G401 (cell line): ENCODE measurements around the gene DAB1. TPM values are rescaled to one million over a fixed set of nuclear protein-coding genes. Genes with fewer than 3 reads are reported as not detected.

Source experiments
- DNase-seq: peaks from one replicate; pipeline ENCODE4 v3.0.0-alpha.2; 2015; ENCODE audit warnings: low spot score
- in situ Hi-C: cut with HindIII; loops from 2 replicates; pipeline ENCODE4 v1.10.0; 2016; ENCODE audit warnings: low sequenced_read_pairs, mixed read lengths
- total RNA-seq: library from RNA; depleted of rRNA; stranded (reverse); fragments of >200 nt; shearing (Covaris generic); gene quantifications from 2 replicates; pipeline ENCODE4 v1.2.3, GENCODE V29; 2014

Gene DAB1
- total RNA-seq, 1 experiment from 2014 or later, result not detected

DNA sequence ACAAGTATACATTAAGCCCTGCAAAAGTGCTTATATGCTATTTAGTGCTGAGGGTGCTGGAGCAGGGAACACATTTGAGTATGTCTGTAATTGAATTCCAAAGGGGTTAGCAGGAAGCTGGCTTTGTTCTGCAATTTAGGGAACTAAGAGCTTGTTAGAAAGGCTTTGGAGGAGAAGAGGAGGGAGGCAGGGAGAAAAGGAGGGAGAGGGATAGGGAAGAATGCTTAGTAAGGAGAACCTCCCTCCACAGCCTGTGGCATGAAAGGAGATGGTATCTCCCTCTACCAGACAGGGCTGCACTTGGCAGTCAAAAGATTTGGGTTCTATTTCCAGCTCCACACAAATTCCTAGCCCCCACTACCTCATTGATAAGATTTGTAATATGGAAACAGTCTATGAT is 217.8 kb downstream of the DAB1 start:
- in situ Hi-C loops, result no loop called here
- no peak for DNase-seq

GRCh38 chr1:57204942-57205787 is 218.7 kb downstream of the DAB1 start:
- in situ Hi-C loops, result no loop called here
- DNase-seq, result no peak

DNA sequence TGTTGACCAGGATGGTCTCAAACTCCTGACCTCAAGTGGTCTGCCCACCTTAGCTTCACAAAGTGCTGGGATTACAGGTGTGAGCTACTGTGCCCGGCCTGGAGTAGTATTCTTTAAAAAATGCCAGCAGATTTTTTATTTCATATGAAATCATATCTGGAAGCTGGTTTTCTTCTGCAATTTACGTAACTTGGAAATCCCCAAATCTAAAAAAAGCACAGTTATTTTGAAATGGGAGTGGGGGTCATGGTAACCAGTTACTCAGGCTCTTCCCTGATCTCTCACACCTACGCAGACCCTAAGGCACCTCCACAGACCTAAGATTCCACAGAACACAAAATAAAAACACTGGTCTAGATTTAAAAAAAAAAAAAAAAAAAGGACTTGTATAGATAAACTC is 219.8 kb downstream of the DAB1 start:
- DNase-seq, result no peak
- in situ Hi-C loops, result no loop called here

- in situ Hi-C loops, result no loop called here
- DNase-seq, result no peak
Observed at GRCh38 chr1:57202241-57202640, 221.6 kb downstream of the DAB1 start.

- DNase-seq, result no peak
- in situ Hi-C loops, result no loop called here
Observed at GRCh38 chr1:57198912-57199311, 224.9 kb downstream of the DAB1 start.

DNA sequence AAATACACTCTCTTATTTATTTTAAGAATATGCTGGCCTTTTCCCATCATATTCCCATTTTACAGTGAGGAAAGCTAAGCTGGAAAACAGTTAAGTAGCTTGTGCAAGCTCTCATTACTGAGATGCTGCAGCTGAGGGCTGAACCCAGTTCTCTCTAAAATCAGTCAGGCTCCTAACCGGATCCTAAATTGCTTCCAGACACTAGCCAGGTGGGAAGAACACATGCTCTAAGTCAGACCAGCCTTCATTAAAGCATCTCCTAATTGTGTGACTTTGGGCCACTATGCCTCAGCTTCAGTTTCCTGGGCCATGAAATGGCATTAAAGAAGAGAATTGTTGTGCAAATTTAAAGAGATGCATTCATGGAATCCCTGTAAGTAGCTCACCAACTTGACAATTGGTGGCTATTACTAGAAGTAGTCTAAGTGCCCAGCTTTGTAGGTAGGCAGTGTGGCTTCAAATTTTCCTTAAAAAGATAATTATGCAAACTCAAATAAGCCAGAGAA is 228.4 kb downstream of the DAB1 start:
- DNase-seq, result peak; percentile 66
- in situ Hi-C loops, result no loop called here

DNA sequence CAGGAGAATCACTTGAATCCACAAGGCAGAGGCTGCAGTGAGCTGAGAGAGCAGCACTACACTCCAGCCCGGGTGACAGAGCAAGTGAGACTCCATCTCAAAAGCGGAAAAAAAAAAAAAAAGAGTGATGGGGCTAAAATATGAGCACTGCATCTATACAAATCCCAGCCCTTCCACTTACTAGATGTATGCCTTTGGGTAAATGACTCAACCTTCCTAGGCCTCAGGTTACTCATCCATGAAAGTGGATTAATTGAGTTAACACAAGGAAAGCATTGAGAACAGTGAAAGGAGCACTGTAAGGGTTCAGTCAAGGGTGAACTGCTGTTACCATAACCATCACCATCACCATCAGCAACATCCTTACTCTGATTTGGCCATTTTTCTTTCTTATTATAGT is 231.6 kb downstream of the DAB1 start:
- DNase-seq, result no peak
- in situ Hi-C loops, result no loop called here

DNA sequence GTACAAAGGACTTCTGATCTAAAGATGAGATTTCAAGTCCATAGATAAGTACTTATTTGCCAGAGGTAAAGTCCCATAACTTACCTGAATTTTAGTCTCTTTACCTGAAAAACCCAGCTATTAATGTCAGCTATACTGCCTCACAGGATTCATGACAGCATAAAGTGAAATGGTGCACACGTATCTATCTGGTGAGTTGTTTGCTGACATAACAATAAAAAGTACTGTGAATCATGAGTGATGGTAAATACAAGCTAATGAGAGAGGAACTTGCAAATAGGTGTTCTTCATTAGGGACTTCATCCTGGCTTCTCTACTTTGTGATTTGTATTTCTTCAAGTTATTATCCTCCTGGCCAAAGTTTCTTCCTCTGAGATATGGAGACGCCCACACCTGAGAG is 233.0 kb downstream of the DAB1 start:
- no peak for DNase-seq
- in situ Hi-C loops, result no loop called here

DNA sequence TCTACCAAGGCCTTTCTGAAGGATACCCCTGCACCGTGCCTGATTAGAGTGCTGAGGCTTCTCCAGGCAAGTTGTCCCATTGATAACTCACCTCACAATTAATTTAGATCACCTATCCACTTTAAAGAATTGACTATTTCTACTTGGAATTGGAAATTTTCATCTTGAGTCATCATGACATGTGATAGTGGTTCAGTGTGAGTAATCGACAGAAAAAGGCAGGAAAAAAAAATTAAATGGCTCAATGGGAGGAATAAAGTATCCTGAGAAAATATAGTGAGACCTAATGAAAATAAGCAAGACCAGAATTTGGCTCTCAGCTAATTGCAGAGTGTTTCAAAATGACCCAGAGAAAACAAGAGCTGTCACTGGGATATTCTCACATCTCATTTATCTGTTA is 235.7 kb downstream of the DAB1 start:
- DNase-seq, result no peak

GRCh38 chr1:57186455-57186854 is 237.4 kb downstream of the DAB1 start:
- DNase-seq, result no peak
- in situ Hi-C loops, result no loop called here

More for the DNA sequence above, 235.7 kb downstream of the DAB1 start:
- in situ Hi-C loops, result no loop called here

DNA sequence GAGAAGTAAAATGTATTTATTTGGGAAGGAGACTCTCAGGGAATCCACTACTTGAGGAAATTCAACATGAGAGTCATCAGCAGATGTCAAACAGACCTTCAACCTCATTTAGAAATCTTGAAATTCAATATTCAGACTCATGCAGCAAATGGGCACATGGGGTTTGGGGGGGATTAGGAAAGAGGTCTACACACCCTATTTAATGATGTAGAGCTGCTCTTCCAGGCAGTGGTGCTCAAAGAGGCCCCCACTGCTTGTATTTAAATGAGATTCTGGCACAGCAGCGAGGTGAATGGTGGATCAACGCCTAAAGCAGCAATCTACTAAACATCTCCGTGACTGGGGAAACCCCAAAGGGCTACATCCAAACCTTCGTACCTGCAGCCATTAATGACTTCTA is 244.9 kb downstream of the DAB1 start:
- DNase-seq, result no peak

GRCh38 chr1:57175506-57175905 is 248.4 kb downstream of the DAB1 start:
- no peak for DNase-seq
- in situ Hi-C loops, result no loop called here

More for the DNA sequence above, 244.9 kb downstream of the DAB1 start:
- in situ Hi-C loops, result no loop called here

DNA sequence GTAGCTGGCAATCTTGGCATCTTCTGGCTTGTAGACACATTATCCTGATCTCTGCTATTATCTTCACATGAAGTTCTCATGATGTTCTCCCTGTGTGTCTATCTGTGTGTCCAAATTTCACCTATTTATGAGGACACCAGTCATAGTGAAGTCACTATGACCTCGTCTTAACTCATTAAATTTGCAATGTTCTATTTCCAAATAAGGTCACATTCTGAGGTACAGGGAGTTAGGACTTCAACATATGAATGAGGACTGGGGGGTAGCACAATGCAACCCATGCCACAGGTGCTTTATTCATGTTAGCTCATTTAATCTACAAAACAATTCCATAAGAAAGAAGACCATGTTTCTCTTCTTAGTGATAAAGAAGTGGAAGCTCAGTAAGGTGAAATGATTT is 251.8 kb downstream of the DAB1 start:
- in situ Hi-C loops, result no loop called here
- no peak for DNase-seq

- no peak for DNase-seq
- in situ Hi-C loops, result no loop called here
Observed at GRCh38 chr1:57167997-57168396, 255.9 kb downstream of the DAB1 start.

- DNase-seq, result no peak
- in situ Hi-C loops, result no loop called here
Observed at GRCh38 chr1:57165546-57165945, 258.3 kb downstream of the DAB1 start.

DNA sequence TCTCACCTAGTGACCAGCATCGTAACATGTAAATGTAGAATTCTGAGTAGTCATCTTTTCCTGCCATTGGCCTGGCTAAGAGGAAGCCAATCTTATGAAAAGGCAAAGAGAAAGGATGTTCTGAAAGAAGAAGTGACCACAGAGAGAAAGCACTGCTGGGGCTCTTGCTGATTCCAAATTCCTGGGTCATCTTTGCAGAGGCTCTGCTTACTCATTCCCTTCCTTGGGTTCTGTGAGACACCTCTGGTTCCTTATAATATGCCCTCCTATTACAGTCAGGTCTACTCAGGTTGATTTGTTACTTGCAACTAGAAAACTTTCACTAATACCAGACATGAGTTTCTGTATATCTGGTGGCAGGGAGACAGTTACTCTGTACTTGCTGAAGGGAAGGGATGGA is 259.3 kb downstream of the DAB1 start:
- in situ Hi-C loops, result no loop called here
- no peak for DNase-seq

DNA sequence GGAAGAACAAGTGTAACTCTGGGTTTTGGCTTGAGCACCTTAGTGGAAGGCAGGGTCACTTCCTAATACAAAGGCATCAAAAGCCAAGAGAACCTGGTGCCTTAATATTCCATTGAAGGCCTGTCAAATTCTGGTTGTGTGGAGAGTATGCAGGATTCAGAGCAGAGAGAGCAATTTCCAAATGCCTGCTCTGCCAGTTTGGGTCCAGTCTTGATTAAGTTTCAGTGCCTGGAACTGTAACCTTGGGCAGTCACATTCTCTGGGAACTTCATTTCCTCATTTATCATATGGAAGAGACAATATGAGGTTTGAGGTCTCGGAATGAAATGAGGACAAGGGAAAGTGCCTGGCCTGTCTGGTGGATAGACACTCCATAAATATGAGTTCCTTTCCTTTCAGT is 260.1 kb downstream of the DAB1 start:
- in situ Hi-C loops, result no loop called here
- peak; percentile 39 for DNase-seq

GRCh38 chr1:57163325-57163724 is 260.5 kb downstream of the DAB1 start:
- no peak for DNase-seq
- in situ Hi-C loops, result no loop called here

DNA sequence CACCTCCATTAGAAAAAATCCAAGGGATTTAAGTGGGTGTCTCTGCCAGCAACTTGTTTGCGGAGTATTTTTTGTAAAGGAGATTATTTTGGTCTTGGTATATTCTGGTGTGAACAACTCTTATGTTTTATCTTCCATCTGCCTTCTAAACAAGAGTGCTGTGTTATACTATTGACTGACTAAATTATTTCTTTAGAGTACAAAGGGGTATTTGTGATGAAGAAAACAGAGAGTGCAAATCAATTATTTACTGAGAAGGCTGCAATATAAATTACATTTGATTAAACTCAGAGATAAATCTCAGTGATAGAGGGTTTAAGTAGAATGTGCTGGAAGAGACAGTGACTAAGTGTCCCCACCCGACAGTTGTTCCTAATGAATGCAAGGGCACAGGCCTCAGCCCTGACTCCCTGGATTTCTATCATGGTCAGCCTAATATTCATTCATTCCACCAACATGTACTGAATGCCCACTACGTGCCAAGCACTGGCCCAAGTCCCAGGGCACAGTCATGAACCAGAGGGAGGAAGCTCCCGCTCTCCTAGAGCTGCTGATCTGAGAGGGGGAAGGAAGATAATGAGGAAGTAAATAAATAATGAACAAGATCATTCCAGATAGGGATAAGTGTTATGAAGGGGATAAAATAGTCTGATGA is 261.1 kb downstream of the DAB1 start:
- in situ Hi-C loops, result no loop called here
- peak; percentile 94 for DNase-seq

DNA sequence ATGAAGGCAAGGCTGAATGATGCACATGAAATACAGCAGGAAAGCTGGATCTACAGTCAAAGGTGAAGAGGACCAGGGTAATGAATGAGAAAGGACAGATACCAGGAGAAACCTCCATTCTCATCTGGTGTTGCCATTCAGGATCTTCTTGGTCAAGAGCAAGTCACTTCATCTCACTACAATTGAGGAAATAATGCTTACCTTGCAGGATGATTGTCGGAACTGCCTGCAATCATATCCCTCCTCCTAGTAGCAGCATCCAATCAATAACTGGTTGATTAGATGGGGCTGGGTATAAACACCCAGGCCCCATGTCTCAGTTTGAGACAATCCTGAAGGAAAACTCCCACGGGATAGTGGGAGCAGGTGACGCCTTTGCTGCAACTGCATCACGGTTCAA is 263.3 kb downstream of the DAB1 start:
- DNase-seq, result no peak
- in situ Hi-C loops, result no loop called here

GRCh38 chr1:57158604-57158998 is 265.3 kb downstream of the DAB1 start:
- in situ Hi-C loops, result no loop called here
- DNase-seq, result no peak
